Right lobe of liver (tissue), 6 donors: ENCODE data around the gene INPP5A. TPM values are rescaled to one million over a fixed set of nuclear protein-coding genes. Genes with fewer than 3 reads are reported as not detected.
A peak's percentile ranks its signal among the peaks of the same experiment; 100 is the strongest.

ENCODE experiments used
- ATAC-seq, 4 donors: fragments of 200-7000 bp; cut with Tn5 transposase; one replicate each; pipeline ENCODE4 v1.9.1; 2020; ENCODE audit warnings: mild to moderate bottlenecking in 4 of 4, moderate library complexity in 4 of 4
- DNase-seq, 3 donors: peaks; one replicate each; pipeline ENCODE4 v3.0.0-alpha.2; 2020
- H3K27ac ChIP-seq, 3 donors: fragments of 200-600 bp; one replicate each; pipeline ENCODE4 v1.8.0; 2022
- H3K27me3 ChIP-seq, 2 donors: fragments of 200-600 bp; one replicate each; pipeline ENCODE4 v1.8.0; 2022
- H3K36me3 ChIP-seq, 4 donors: fragments of 200-600 bp; sonication (generic) in 1 of 4; one replicate each; pipeline versions ENCODE4 v1.5.1 to v1.8.0; 2017 to 2022; ENCODE audit warnings: control low read depth in 1 of 4
- H3K4me1 ChIP-seq, 4 donors: fragments of 200-600 bp; sonication (generic) in 1 of 4; one replicate each; pipeline versions ENCODE4 v1.5.1 to v1.8.0; 2017 to 2022; ENCODE audit warnings: control low read depth in 1 of 4
- H3K4me3 ChIP-seq, 3 donors: fragments of 200-600 bp; one replicate each; pipeline ENCODE4 v1.8.0; 2022
- H3K9me3 ChIP-seq, 4 donors: fragments of 200-600 bp; sonication (generic) in 1 of 4; one replicate each; pipeline versions ENCODE4 v1.5.1 to v1.8.0; 2017 to 2022; ENCODE audit warnings: control low read depth in 1 of 4
- POLR2A ChIP-seq: fragments of 450-650 bp; IDR thresholded peaks from one replicate; pipeline ENCODE4 v1.6.1; 2017; ENCODE audit warnings: antibody characterized with exemption, mild to moderate bottlenecking
- WGBS: methylation state at CpG from one replicate; pipeline ENCODE4 v1.1.6; 2018; ENCODE audit warnings: low coverage, low lambda C conversion rate; ENCODE audit not compliant: insufficient coverage; ENCODE audit errors: missing lambda C conversion rate; 5-methylcytosine and 5-hydroxymethylcytosine counted together
- intact Hi-C, 2 donors: fragments of 100-400 bp; cut with DNase I; formaldehyde crosslinking; loops; one replicate each; pipeline versions ENCODE4 v1.11.2 to v1.14.1; 2022
- total RNA-seq, 6 experiments: library from RNA; depleted of rRNA in 2 of 6; stranded (reverse); fragments of >200 nt in 2 of 6; fragmentation: NEBNext Ultra II Directional in 3 of 6; extraction: Animal tissue kit (Norgen Biotek cat#: 25700) in 3 of 6; gene quantifications; one replicate each; pipeline versions ENCODE4 v1.1.0 to v1.2.4, GENCODE V29; 2016 to 2023
- TF ChIP-seq, protein P1 (sequence below), 4 donors: fragments of 200-600 bp in 3 of 4; fragments of 450-650 bp in 1 of 4; IDR thresholded peaks; one replicate each; pipeline versions ENCODE4 v1.5.1 to v1.8.0; 2016 to 2022; ENCODE audit warnings: antibody characterized with exemption in 4 of 4, mild to moderate bottlenecking in 2 of 4
- donor health status: DM: no; HTN: yes; CAD: no.
- donor health status: DM: no; HTN: no; CAD: no.
- donor health status: DM: no; HTN: no; CAD: no.
- donor health status: DM: no; HTN: yes; CAD: no.
- donor health status: DM: no; HTN: yes; CAD: no.

INPP5A gene
- total RNA-seq, 6 experiments from 2014 or later, result 12.5 to 24.6 (median 16.9) TPM

DNA sequence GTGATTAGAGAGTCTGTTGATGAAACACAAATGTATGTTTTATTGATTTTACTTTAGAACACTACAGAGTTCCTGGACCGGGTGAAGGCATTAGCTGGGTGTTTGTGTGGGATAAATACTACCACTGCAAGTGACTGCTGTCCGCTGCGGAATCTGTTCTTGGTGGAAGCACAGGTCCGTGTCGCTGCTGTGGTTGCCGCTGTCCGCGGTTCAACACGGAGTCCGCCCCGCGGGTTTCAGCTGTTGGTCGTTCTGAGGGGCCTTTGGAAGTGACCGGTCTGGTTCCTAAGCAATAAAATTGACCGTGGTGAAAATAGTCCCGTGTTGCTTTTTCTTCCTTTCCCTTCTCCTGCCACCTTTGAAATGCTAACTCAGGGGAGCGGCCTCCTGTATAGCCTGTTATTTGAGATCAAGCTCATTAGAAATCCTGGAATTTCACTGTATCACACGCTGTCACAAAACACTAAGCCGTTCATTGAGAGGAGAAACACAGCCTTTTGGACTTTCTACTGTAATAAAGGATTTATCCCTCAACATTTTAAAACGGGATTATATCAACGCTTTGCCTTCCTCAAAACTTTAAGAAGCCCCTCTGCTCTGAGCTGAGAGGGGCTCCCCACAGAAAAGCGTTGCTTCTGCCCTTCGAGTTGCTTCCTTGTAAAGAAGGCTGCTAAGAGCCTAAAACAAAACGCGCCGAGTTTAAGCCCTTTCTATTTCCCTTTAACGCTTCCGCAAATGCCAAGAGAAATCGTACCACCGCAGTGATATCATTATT, 245.8 kb downstream of the INPP5A start:
- H3K36me3 ChIP-seq, result peaks cover 0 to 5% (median 1%) of the 10 kb centered on the region in 4 donors
- 84% methylated on average over 21 of the region's 30 CpGs for WGBS
- H3K9me3 ChIP-seq, result no peaks in the 10 kb centered on the region
- intact Hi-C loops, result loop anchor here in 1 of 2 donors (10.0 kb wide), 1 partner anchor 119 kb away; no protein-coding TSS in a partner anchor
- no peak overlapping the region for H3K27ac ChIP-seq
- peaks cover 0 to 16% (median 0%) of the 10 kb centered on the region in 4 donors for H3K4me1 ChIP-seq
- no peak overlapping the region for H3K4me3 ChIP-seq
- no peak for ATAC-seq
- no peak for DNase-seq
- peaks cover 0 to 21% of the 10 kb centered on the region in 2 donors for H3K27me3 ChIP-seq
- TF ChIP-seq, protein P1, sequence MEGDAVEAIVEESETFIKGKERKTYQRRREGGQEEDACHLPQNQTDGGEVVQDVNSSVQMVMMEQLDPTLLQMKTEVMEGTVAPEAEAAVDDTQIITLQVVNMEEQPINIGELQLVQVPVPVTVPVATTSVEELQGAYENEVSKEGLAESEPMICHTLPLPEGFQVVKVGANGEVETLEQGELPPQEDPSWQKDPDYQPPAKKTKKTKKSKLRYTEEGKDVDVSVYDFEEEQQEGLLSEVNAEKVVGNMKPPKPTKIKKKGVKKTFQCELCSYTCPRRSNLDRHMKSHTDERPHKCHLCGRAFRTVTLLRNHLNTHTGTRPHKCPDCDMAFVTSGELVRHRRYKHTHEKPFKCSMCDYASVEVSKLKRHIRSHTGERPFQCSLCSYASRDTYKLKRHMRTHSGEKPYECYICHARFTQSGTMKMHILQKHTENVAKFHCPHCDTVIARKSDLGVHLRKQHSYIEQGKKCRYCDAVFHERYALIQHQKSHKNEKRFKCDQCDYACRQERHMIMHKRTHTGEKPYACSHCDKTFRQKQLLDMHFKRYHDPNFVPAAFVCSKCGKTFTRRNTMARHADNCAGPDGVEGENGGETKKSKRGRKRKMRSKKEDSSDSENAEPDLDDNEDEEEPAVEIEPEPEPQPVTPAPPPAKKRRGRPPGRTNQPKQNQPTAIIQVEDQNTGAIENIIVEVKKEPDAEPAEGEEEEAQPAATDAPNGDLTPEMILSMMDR (IDR thresholded peaks at IDR 0.05), result no peak
- TF ChIP-seq POLR2A, result no peak

DNA sequence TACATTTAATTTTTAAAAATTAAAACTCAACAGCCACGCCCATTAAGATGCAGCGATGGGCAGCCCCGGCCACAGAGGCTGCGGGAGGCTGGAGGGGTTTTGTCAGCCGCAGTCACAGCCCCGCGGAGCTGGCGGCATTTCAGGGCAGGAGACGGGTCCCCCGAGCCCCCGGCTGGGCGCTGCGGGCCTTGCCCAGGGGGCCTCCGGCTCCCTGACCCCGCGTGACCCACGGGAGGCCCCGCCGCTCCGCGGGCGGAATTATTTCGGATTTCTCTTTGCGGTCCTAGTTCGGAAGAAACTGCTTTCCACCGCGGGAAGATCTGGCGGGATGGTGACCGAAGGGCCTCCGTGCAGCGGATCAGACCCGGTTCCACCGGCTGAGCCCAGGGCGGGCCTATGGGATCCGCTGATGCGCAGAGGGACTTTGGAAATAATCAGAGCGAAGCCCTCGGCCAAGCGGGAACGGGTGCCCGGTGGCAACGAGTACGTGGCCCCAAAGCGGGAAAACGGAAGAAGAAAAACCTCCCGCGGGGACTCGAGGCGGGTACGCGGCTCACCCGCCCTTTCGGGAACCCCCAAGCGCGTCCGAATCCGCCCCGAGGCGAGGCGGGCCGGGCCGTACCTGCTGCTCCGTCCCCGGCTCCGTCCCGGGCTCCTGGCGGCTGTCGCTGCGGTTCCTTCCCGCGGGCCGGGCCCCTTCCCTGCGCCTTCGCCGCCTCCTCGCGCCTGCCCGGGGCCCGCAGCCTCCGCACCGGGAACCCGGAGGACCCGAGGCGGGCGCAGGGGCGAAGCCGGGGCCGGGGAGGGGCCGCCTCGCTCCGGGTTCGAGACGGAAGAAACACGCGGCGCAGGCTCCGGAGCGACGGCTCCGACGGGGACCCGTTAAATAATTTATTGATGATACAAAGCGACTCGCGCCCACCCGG, 246.6 kb downstream of the INPP5A start:
- peaks cover 0 to 21% of the 10 kb centered on the region in 2 donors for H3K27me3 ChIP-seq
- ATAC-seq, result peak in 1 of 4 donors; percentile 12

DNA sequence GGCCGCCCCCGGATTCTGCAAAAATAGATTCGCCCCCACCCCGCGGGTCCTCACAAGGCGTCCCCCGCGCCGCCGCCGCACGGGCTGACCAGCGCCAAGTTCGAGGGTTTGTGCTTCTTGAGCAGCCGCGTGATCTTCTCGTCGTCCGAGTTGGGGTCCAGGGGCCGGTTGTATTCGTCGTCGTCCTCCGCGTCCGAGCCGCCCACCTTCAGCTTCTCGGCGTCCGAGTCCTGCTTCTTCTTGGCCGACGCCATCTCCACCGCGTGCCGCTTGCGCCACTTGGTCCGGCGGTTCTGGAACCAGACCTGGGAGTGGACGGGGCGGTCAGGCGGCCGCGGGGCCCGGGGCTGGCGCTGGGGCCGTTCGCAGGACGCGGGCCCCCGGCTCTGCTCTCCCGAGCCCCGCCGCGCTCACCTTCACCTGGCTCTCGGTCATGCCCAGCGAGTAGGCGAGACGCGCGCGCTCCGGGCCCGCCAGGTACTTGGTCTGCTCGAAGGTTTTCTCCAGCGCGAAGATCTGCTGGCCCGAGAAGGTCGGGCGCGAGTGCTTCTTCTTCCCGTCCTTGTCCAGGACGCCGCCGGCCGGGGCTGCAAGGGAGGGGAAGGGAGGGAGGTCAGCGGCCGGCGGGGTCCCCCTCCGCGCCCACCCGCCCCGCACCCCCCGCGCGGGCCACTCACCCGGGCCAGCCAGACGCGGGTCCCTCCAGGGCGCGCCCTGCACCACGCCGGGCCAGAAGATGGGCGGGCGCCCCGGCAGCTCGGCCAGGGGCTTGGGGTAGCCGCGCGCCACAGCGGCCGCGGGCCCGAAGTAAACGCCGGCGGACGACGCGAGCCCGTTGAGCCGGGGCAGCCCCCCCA, 247.5 kb downstream of the INPP5A start:
- no peak for ATAC-seq
- no peak overlapping the region for H3K27ac ChIP-seq
- H3K4me1 ChIP-seq, result peaks cover 0 to 16% (median 0%) of the 10 kb centered on the region in 4 donors
- intact Hi-C loops, result loop anchor here in 1 of 2 donors (10.0 kb wide), 1 partner anchor 120 kb away; no protein-coding TSS in a partner anchor
- no peak overlapping the region for H3K4me3 ChIP-seq
- H3K9me3 ChIP-seq, result no peaks in the 10 kb centered on the region
- TF ChIP-seq, protein P1 (IDR thresholded peaks at IDR 0.05), result no peak
- TF ChIP-seq POLR2A, result no peak
- H3K27me3 ChIP-seq, result peaks cover 0 to 21% of the 10 kb centered on the region in 2 donors
- no peak for DNase-seq
- peaks cover 0 to 5% (median 1%) of the 10 kb centered on the region in 4 donors for H3K36me3 ChIP-seq
- WGBS, result 3% methylated on average over 8 of the region's 111 CpGs

More for the DNA sequence above, 246.6 kb downstream of the INPP5A start:
- peaks cover 0 to 16% (median 0%) of the 10 kb centered on the region in 4 donors for H3K4me1 ChIP-seq
- no peak for DNase-seq
- H3K36me3 ChIP-seq, result peaks cover 0 to 5% (median 1%) of the 10 kb centered on the region in 4 donors
- 27% methylated on average over 17 of the region's 106 CpGs for WGBS
- intact Hi-C loops, result loop anchor here in 1 of 2 donors (10.0 kb wide), 1 partner anchor 119 kb away; no protein-coding TSS in a partner anchor
- no peak overlapping the region for H3K4me3 ChIP-seq
- no peak overlapping the region for H3K27ac ChIP-seq
- TF ChIP-seq, protein P1 (IDR thresholded peaks at IDR 0.05), result no peak
- TF ChIP-seq POLR2A, result no peak
- H3K9me3 ChIP-seq, result no peaks in the 10 kb centered on the region
